SK-N-SH (cell line): ENCODE results near the gene NPC1L1. TPM values are rescaled to one million over a fixed set of nuclear protein-coding genes. Genes with fewer than 3 reads are reported as not detected.

Experiments
- CTCF ChIA-PET: fragments of 300-600, 350-600 bp; formaldehyde crosslinking; extraction: SDS; loops from one replicate; lab custom pipeline; 2021; lab: Yijun Ruan, JAX
- POLR2A ChIA-PET: fragments of 350-600 bp; sonication (Branson Sonifier 250); formaldehyde crosslinking; extraction: SDS; loops from one replicate; lab custom pipeline; 2020; ENCODE audit warnings: antibody characterized with exemption, inconsistent platforms; lab: Yijun Ruan, JAX
- DNase-seq: peaks from one replicate; pipeline ENCODE4 v3.0.0; 2012
- H2AFZ ChIP-seq: fragments of 200-600 bp; sonication (generic); 2 replicates; pipeline ENCODE4 v1.8.1; 2016; ENCODE audit warnings: antibody characterized with exemption, mild to moderate bottlenecking, low read depth
- H3F3A ChIP-seq: fragments of 200-600 bp; sonication (generic); replicated peaks from 2 replicates; pipeline ENCODE3; 2016; ENCODE audit warnings: antibody characterized with exemption, mild to moderate bottlenecking; ENCODE audit not compliant: insufficient read depth
- H3K27ac ChIP-seq, 2 experiments: fragments of 200-500 bp in 1 of 2; fragments of 200-600 bp in 1 of 2; sonication (Bioruptor generic) in 1 of 2; sonication (generic), shearing (Covaris generic) in 1 of 2; 2 replicates each; pipeline versions ENCODE4 v1.5.1 to v1.6.1; 2014 to 2016; ENCODE audit warnings: low read depth in 2 of 2, inconsistent platforms in 1 of 2, low read length in 1 of 2, mild to moderate bottlenecking in 1 of 2, mixed read lengths in 1 of 2
- H3K27me3 ChIP-seq: fragments of 200-600 bp; sonication (generic), shearing (Covaris generic); 2 replicates; pipeline ENCODE4 v1.6.1; 2016; ENCODE audit warnings: mixed run types; ENCODE audit not compliant: insufficient read depth
- H3K36me3 ChIP-seq, 2 experiments: fragments of 200-500 bp in 1 of 2; fragments of 200-600 bp in 1 of 2; sonication (Bioruptor generic) in 1 of 2; sonication (generic) in 1 of 2; replicated peaks in 1 of 2; 2 replicates each; pipeline versions ENCODE3 to v1.5.1; 2014 to 2016; ENCODE audit warnings: low read length in 1 of 2, mild to moderate bottlenecking in 1 of 2; ENCODE audit not compliant: insufficient read depth in 2 of 2, control insufficient read depth in 1 of 2
- H3K4me1 ChIP-seq, 2 experiments: fragments of 200-500 bp in 1 of 2; fragments of 200-600 bp in 1 of 2; sonication (Bioruptor generic) in 1 of 2; sonication (generic), shearing (Covaris generic) in 1 of 2; 2 replicates each; pipeline versions ENCODE4 v1.5.1 to v1.6.1; 2014 to 2016; ENCODE audit warnings: low read depth in 1 of 2, low read length in 1 of 2, mixed run types in 1 of 2; ENCODE audit not compliant: insufficient read depth in 2 of 2, control insufficient read depth in 1 of 2
- H3K4me2 ChIP-seq: fragments of 200-600 bp; sonication (generic), shearing (Covaris generic); 2 replicates; pipeline ENCODE4 v1.6.1; 2017; ENCODE audit warnings: mixed run types
- H3K4me3 ChIP-seq, 2 experiments: fragments of 200-500 bp in 1 of 2; fragments of 200-600 bp in 1 of 2; sonication (Bioruptor generic) in 1 of 2; sonication (generic), shearing (Covaris generic) in 1 of 2; 2 replicates each; pipeline versions ENCODE4 v1.5.1 to v1.8.1; 2014 to 2016; ENCODE audit warnings: low read depth in 2 of 2, inconsistent platforms in 1 of 2, low read length in 1 of 2, mild to moderate bottlenecking in 1 of 2, mixed read lengths in 1 of 2, moderate library complexity in 1 of 2
- H3K79me2 ChIP-seq: fragments of 200-600 bp; sonication (generic); 2 replicates; pipeline ENCODE4 v1.8.1; 2017; ENCODE audit warnings: mild to moderate bottlenecking; ENCODE audit not compliant: insufficient read depth
- H3K9ac ChIP-seq: fragments of 200-600 bp; sonication (generic); 2 replicates; pipeline ENCODE4 v1.6.1; 2017; ENCODE audit warnings: mixed run types
- H3K9me2 ChIP-seq: fragments of 200-600 bp; sonication (generic); 2 replicates; pipeline ENCODE4 v1.6.1; 2017; ENCODE audit warnings: mixed run types
- H3K9me3 ChIP-seq: fragments of 200-600 bp; sonication (generic); 2 replicates; pipeline ENCODE4 v1.6.1; 2017; ENCODE audit warnings: mixed run types, mild to moderate bottlenecking, moderate library complexity
- H4K20me1 ChIP-seq: fragments of 200-600 bp; sonication (generic); 2 replicates; pipeline ENCODE4 v1.6.1; 2017; ENCODE audit warnings: mild to moderate bottlenecking, mixed run types; ENCODE audit not compliant: insufficient read depth
- CHD2 ChIP-seq: fragments of 150-350 bp; IDR thresholded peaks from 2 replicates; pipeline ENCODE4 v1.6.1; 2018; ENCODE audit warnings: low read length; ENCODE audit not compliant: partially characterized antibody
- ELF1 ChIP-seq: IDR thresholded peaks from 2 replicates; pipeline ENCODE4 v1.4.0; 2012
- EZH2phosphoT487 ChIP-seq: fragments of 200-600 bp; sonication (generic); IDR thresholded peaks from 2 replicates; pipeline ENCODE4 v1.6.1; 2017; ENCODE audit warnings: low read depth, mixed run types, mild to moderate bottlenecking, antibody characterized with exemption, moderate library complexity, borderline replicate concordance
- FOSL2 ChIP-seq: IDR thresholded peaks from 2 replicates; pipeline ENCODE4 v1.4.0; 2012; ENCODE audit warnings: low read depth, mild to moderate bottlenecking, moderate library complexity, borderline replicate concordance
- FOXJ3 ChIP-seq: sonication (generic); formaldehyde crosslinking; IDR thresholded peaks from 2 replicates; pipeline ENCODE4 v1.5.1; 2020; ENCODE audit warnings: mild to moderate bottlenecking, missing genetic modification reagents
- FOXM1 ChIP-seq: IDR thresholded peaks from 2 replicates; pipeline ENCODE4 v1.4.0; 2012; ENCODE audit warnings: low read depth, mild to moderate bottlenecking
- MEF2A ChIP-seq: IDR thresholded peaks from 2 replicates; pipeline ENCODE4 v1.4.0; 2012; ENCODE audit warnings: low read depth, borderline replicate concordance
- MXI1 ChIP-seq: IDR thresholded peaks from 2 replicates; pipeline ENCODE4 v1.6.1; 2012; ENCODE audit warnings: mild to moderate bottlenecking, low read depth, low read length, improper control_type of control experiment
- NRF1 ChIP-seq: IDR thresholded peaks from 2 replicates; pipeline ENCODE4 v1.6.1; 2012; ENCODE audit warnings: low read depth, mild to moderate bottlenecking, low read length
- POLR2AphosphoS5 ChIP-seq: IDR thresholded peaks from 2 replicates; pipeline ENCODE4 v1.6.1; 2012; ENCODE audit warnings: low read depth, low read length
- RFX5 ChIP-seq: IDR thresholded peaks from 2 replicates; pipeline ENCODE4 v1.6.1; 2012; ENCODE audit warnings: mild to moderate bottlenecking, improper control_type of control experiment, low read length
- RXRA ChIP-seq: IDR thresholded peaks from 2 replicates; pipeline ENCODE4 v1.4.0; 2012; ENCODE audit warnings: low read depth, mild to moderate bottlenecking, borderline replicate concordance
- SIN3A ChIP-seq: IDR thresholded peaks from 2 replicates; pipeline ENCODE4 v1.6.1; 2012; ENCODE audit warnings: low read depth, mild to moderate bottlenecking, low read length, moderate library complexity, borderline replicate concordance
- TEAD4 ChIP-seq: IDR thresholded peaks from 2 replicates; pipeline ENCODE4 v1.4.0; 2012; ENCODE audit warnings: mild to moderate bottlenecking, borderline replicate concordance; ENCODE audit not compliant: insufficient read depth
- YY1 ChIP-seq: IDR thresholded peaks from 2 replicates; pipeline ENCODE4 v1.4.0; 2012; ENCODE audit warnings: low read depth, mild to moderate bottlenecking
- WGBS: methylation state at CpG from one replicate; pipeline ENCODE4 v1.1.6; 2017; ENCODE audit warnings: low lambda C conversion rate; 5-methylcytosine and 5-hydroxymethylcytosine counted together
- polyA plus RNA-seq, 3 experiments: library from polyadenylated mRNA; depleted of rRNA; stranded (reverse); fragments of >200 nt; gene quantifications; 2 replicates each; pipeline ENCODE4 v1.2.3, GENCODE V29; 2012
- TF ChIP-seq, protein P1 (sequence below): IDR thresholded peaks from 2 replicates; pipeline ENCODE4 v1.4.0; 2012; ENCODE audit warnings: low read depth
- TF ChIP-seq, protein P2 (sequence below): IDR thresholded peaks from 2 replicates; pipeline ENCODE4 v1.4.0; 2012; ENCODE audit warnings: low read depth, borderline replicate concordance
- TF ChIP-seq, protein P3 (sequence below): fragments of 150-350 bp; IDR thresholded peaks from 2 replicates; pipeline ENCODE4 v1.6.1; 2017; ENCODE audit warnings: antibody characterized with exemption, low read length, low read depth, borderline replicate concordance
- TF ChIP-seq, protein P4 (sequence below): fragments of 200-600 bp; sonication (generic); IDR thresholded peaks from 2 replicates; pipeline ENCODE4 v1.6.1; 2017; ENCODE audit warnings: antibody characterized with exemption, mild to moderate bottlenecking, moderate library complexity
- TF ChIP-seq, protein P5 (sequence below): IDR thresholded peaks from 2 replicates; pipeline ENCODE4; 2012

The NPC1L1 gene
- polyA plus RNA-seq, 1 of the 3 experiments (the other 2 are of a cell fraction), result not detected

DNA sequence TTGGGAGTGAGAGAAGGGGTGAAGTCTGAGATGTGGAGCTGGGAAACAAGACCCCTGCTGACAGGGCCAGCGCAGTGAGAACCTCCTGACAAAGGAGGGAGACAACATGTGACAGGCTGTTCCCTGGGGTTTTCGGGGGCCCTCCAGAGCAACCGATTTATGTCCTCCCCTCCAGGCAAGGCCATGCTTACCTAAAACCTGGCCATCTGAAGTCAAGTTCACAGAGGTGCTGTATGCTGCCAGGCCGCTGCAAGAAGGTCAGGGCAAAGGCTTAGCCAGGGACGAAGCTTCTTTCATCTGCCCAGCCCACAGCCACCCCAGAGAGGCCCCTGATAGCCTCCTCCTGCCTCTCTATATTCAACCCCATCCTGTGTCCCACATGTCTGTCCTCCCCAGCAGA lies 20.6 kb downstream of the NPC1L1 start:
- Histone ChIP-seq H3K27ac (no peak overlapping the region), H3K27me3 (peaks cover 14% of the 10 kb centered on the region; the same call in 1 of the 2 replicates), H3K9me2 (no peaks in the 10 kb centered on the region), H3K4me2 (no peak overlapping the region), H3K4me3 (no peak overlapping the region), H3F3A (no peaks in the 10 kb centered on the region), H2AFZ (no peak overlapping the region), H3K9me3 (peaks cover 8% of the 10 kb centered on the region), H3K36me3 (no peaks in the 10 kb centered on the region), H3K4me1 (no peaks in the 10 kb centered on the region), H3K9ac (no peak overlapping the region), H4K20me1 (no peaks in the 10 kb centered on the region), H3K79me2 (no peaks in the 10 kb centered on the region)
- 72% methylated on average over 5 of the region's 5 CpGs for WGBS
- DNase-seq, result no peak
- POLR2A ChIA-PET, result no interaction called here
- no peak for TF ChIP-seq ELF1
- no peak for TF ChIP-seq RFX5
- TF ChIP-seq, protein P1, sequence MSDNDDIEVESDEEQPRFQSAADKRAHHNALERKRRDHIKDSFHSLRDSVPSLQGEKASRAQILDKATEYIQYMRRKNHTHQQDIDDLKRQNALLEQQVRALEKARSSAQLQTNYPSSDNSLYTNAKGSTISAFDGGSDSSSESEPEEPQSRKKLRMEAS, result no peak
- TF ChIP-seq FOXM1, result no peak
- TF ChIP-seq POLR2AphosphoS5, result no peak
- no peak for TF ChIP-seq FOXJ3
- TF ChIP-seq FOSL2, result no peak
- no peak for TF ChIP-seq MXI1
- TF ChIP-seq, protein P2, sequence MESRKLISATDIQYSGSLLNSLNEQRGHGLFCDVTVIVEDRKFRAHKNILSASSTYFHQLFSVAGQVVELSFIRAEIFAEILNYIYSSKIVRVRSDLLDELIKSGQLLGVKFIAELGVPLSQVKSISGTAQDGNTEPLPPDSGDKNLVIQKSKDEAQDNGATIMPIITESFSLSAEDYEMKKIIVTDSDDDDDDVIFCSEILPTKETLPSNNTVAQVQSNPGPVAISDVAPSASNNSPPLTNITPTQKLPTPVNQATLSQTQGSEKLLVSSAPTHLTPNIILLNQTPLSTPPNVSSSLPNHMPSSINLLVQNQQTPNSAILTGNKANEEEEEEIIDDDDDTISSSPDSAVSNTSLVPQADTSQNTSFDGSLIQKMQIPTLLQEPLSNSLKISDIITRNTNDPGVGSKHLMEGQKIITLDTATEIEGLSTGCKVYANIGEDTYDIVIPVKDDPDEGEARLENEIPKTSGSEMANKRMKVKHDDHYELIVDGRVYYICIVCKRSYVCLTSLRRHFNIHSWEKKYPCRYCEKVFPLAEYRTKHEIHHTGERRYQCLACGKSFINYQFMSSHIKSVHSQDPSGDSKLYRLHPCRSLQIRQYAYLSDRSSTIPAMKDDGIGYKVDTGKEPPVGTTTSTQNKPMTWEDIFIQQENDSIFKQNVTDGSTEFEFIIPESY, result no peak
- no peak for TF ChIP-seq NRF1
- TF ChIP-seq MEF2A, result no peak
- TF ChIP-seq, protein P3, sequence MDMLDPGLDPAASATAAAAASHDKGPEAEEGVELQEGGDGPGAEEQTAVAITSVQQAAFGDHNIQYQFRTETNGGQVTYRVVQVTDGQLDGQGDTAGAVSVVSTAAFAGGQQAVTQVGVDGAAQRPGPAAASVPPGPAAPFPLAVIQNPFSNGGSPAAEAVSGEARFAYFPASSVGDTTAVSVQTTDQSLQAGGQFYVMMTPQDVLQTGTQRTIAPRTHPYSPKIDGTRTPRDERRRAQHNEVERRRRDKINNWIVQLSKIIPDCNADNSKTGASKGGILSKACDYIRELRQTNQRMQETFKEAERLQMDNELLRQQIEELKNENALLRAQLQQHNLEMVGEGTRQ, result no peak
- TF ChIP-seq EZH2phosphoT487, result no peak
- TF ChIP-seq YY1, result no peak
- no peak for TF ChIP-seq CHD2
- no peak for TF ChIP-seq TEAD4
- no peak for TF ChIP-seq RXRA
- TF ChIP-seq, protein P4, sequence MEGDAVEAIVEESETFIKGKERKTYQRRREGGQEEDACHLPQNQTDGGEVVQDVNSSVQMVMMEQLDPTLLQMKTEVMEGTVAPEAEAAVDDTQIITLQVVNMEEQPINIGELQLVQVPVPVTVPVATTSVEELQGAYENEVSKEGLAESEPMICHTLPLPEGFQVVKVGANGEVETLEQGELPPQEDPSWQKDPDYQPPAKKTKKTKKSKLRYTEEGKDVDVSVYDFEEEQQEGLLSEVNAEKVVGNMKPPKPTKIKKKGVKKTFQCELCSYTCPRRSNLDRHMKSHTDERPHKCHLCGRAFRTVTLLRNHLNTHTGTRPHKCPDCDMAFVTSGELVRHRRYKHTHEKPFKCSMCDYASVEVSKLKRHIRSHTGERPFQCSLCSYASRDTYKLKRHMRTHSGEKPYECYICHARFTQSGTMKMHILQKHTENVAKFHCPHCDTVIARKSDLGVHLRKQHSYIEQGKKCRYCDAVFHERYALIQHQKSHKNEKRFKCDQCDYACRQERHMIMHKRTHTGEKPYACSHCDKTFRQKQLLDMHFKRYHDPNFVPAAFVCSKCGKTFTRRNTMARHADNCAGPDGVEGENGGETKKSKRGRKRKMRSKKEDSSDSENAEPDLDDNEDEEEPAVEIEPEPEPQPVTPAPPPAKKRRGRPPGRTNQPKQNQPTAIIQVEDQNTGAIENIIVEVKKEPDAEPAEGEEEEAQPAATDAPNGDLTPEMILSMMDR, result no peak
- no peak for TF ChIP-seq SIN3A
- TF ChIP-seq, protein P5, sequence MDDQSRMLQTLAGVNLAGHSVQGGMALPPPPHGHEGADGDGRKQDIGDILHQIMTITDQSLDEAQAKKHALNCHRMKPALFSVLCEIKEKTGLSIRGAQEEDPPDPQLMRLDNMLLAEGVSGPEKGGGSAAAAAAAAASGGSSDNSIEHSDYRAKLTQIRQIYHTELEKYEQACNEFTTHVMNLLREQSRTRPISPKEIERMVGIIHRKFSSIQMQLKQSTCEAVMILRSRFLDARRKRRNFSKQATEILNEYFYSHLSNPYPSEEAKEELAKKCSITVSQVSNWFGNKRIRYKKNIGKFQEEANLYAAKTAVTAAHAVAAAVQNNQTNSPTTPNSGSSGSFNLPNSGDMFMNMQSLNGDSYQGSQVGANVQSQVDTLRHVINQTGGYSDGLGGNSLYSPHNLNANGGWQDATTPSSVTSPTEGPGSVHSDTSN, result no peak
- CTCF ChIA-PET, result interaction anchor here (0.6 to 5.1 kb wide), 5 partner anchors 8 to 307 kb away, joined by 3 to 26 read pairs (median 3); no protein-coding TSS in a partner anchor
